ENCODE measurements around the gene SNX7. TPM values are rescaled to one million over a fixed set of nuclear protein-coding genes. Genes with fewer than 3 reads are reported as not detected.

The SNX7 gene
- total RNA-seq, 6 experiments from 2014 or later: 8.5 to 11.9 (median 9.9) TPM

- H3K9me3 ChIP-seq: no peaks in the 10 kb centered on the region
- no peak overlapping the region for H3K4me3 ChIP-seq
- no peaks in the 10 kb centered on the region for H3K36me3 ChIP-seq
- no peaks in the 10 kb centered on the region for H3K4me1 ChIP-seq
- ATAC-seq (no peak), DNase-seq (no peak)
- 89% methylated on average over 1 of the region's 1 CpG for WGBS (ENCODE audit: insufficient coverage, low coverage, low lambda C conversion rate, missing lambda C conversion rate)
- no peak overlapping the region for H3K27ac ChIP-seq
- intact Hi-C loops (cut with DNase I): no loop called here
- H3K27me3 ChIP-seq: no peaks in the 10 kb centered on the region
- TF ChIP-seq POLR2A (IDR thresholded peaks at IDR 0.05) (no peak), CTCF (IDR thresholded peaks at IDR 0.05) (no peak)
Observed at GRCh38 chr1:98704971-98705370, 43.5 kb downstream of the SNX7 start.

DNA sequence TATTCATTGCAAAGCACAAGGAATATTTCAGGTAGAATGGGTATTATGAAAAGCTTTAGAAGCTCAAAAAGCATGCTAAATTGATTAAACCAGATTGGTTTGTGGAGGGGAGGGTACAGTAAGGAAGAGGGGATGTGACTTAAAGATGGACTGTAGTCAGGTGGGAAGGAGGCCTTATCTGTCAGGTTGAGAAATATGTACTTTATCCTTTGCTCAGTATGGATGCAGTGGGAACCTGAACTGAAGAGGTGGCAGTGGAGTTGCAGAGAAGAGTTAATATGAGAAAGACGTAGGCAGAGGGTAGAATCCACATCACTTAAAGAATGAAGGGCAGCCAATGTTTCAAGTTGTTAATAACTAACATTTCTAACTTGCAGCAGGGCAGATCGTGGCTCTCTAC lies 44.1 kb downstream of the SNX7 start:
- Histone ChIP-seq H3K27me3 (no peaks in the 10 kb centered on the region), H3K9me3 (no peaks in the 10 kb centered on the region), H3K36me3 (no peaks in the 10 kb centered on the region), H3K27ac (no peak overlapping the region), H3K4me3 (no peak overlapping the region), H3K4me1 (no peaks in the 10 kb centered on the region)
- DNase-seq (no peak), ATAC-seq (no peak)
- WGBS (ENCODE audit: insufficient coverage, low coverage, low lambda C conversion rate, missing lambda C conversion rate): 95% methylated on average over 2 of the region's 2 CpGs
- intact Hi-C loops (cut with DNase I): no loop called here
- TF ChIP-seq POLR2A (IDR thresholded peaks at IDR 0.05) (no peak), CTCF (IDR thresholded peaks at IDR 0.05) (no peak)

DNA sequence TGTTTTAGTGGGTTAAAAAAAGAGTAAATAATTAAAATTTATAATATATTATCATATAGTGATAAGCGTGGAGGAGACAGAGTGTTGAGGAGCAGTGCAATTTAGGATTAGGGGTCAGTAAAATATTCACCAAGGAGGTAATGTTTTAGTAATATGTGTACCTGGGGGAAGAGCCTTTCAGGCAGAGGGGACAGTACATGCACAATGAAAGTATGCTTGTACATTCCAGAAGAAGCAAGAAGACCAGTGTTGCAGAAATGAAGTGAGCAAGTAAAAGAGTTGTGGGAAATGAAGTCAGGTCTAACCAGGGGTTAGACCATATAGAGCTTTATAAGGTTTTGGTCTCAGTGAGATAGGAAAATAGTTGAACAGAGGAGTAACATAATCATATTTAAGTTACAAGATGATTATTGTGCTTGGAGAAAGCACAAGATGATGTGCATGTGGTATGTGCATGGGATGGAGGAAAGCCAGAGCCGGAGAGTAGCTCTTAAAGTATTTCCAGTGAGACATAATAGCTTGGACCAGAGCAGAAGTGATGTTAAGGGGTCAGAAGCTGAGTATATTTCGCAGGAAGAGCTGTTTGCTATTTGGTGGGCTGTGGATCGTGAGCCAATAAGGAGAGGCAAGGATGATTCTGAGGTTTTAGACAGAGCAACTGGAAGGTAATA lies 44.8 kb downstream of the SNX7 start:
- Histone ChIP-seq H3K27ac (no peak overlapping the region), H3K9me3 (no peaks in the 10 kb centered on the region), H3K4me3 (no peak overlapping the region), H3K4me1 (no peaks in the 10 kb centered on the region), H3K27me3 (no peaks in the 10 kb centered on the region), H3K36me3 (no peaks in the 10 kb centered on the region)
- DNase-seq: no peak
- intact Hi-C loops (cut with DNase I): no loop called here
- TF ChIP-seq CTCF (IDR thresholded peaks at IDR 0.05) (no peak), POLR2A (IDR thresholded peaks at IDR 0.05) (no peak)
- WGBS (ENCODE audit: insufficient coverage, low coverage, low lambda C conversion rate, missing lambda C conversion rate): 79% methylated on average over 4 of the region's 4 CpGs
- no peak for ATAC-seq

GRCh38 chr1:98707556-98707955 lies 46.0 kb downstream of the SNX7 start:
- no peak for DNase-seq
- intact Hi-C loops (cut with DNase I): no loop called here

More at GRCh38 chr1:98707556-98707955, 46.0 kb downstream of the SNX7 start:
- H3K4me1 ChIP-seq: no peaks in the 10 kb centered on the region
- no peak overlapping the region for H3K27ac ChIP-seq
- ATAC-seq: no peak
- H3K27me3 ChIP-seq: no peaks in the 10 kb centered on the region
- H3K36me3 ChIP-seq: no peaks in the 10 kb centered on the region
- TF ChIP-seq CTCF (IDR thresholded peaks at IDR 0.05) (no peak), POLR2A (IDR thresholded peaks at IDR 0.05) (no peak)
- no peaks in the 10 kb centered on the region for H3K9me3 ChIP-seq
- H3K4me3 ChIP-seq: no peak overlapping the region
